IMR-90 (cell line): Measurements from ENCODE around the gene SFTPA1. TPM values are rescaled to one million over a fixed set of nuclear protein-coding genes. Genes with fewer than 3 reads are reported as not detected.
A peak's percentile ranks its signal among the peaks of the same experiment; 100 is the strongest.

Experiments
- ATAC-seq: fragments of 200-7000 bp; cut with Tn5 transposase; 2 replicates; pipeline ENCODE4 v1.9.1; 2020; ENCODE audit warnings: low read depth, mild to moderate bottlenecking, moderate library complexity
- BruUV-seq: library from RNA; stranded (reverse); fragments of 400-500 nt; replicated peaks from 2 replicates; lab custom pipeline; 2021; lab: Mats Ljungman, UMichigan
- CTCF ChIA-PET: fragments of 300-600 bp; formaldehyde crosslinking; extraction: SDS; loops from one replicate; lab custom pipeline; 2021; ENCODE audit warnings: antibody characterized with exemption; lab: Yijun Ruan, JAX
- POLR2A ChIA-PET: fragments of 300-600 bp; sonication (Branson Sonifier 250); formaldehyde crosslinking; loops from one replicate; lab custom pipeline; 2022; ENCODE audit warnings: antibody characterized with exemption; ENCODE audit not compliant: unreplicated experiment; lab: Charles Lee
- DNase-seq: peaks from one replicate; pipeline ENCODE4 v3.0.0; 2013
- H2AFZ ChIP-seq: replicated peaks from 2 replicates; pipeline ENCODE3; 2013; ENCODE audit warnings: low read length, mild to moderate bottlenecking; ENCODE audit not compliant: poor library complexity
- H2AK5ac ChIP-seq: 2 replicates; pipeline ENCODE4 v1.6.1; 2013; ENCODE audit warnings: low read depth, low read length, inconsistent platforms
- H2AK9ac ChIP-seq: replicated peaks from 2 replicates; pipeline ENCODE3; 2013; ENCODE audit warnings: mild to moderate bottlenecking, low read depth, low read length, moderate library complexity; ENCODE audit not compliant: poor library complexity
- H2BK120ac ChIP-seq: 2 replicates; pipeline ENCODE4 v1.6.1; 2013; ENCODE audit warnings: low read depth, low read length, inconsistent platforms
- H2BK15ac ChIP-seq: 3 replicates; pipeline ENCODE4 v1.6.1; 2013; ENCODE audit warnings: low read depth, low read length, inconsistent platforms
- H2BK20ac ChIP-seq: 2 replicates; pipeline ENCODE4 v1.6.1; 2013; ENCODE audit warnings: low read depth, mild to moderate bottlenecking, inconsistent platforms, low read length, moderate library complexity
- H2BK5ac ChIP-seq: 2 replicates; pipeline ENCODE4 v1.6.1; 2013; ENCODE audit warnings: mild to moderate bottlenecking, low read depth, low read length, inconsistent platforms; ENCODE audit not compliant: poor library complexity, severe bottlenecking
- H3K14ac ChIP-seq: replicated peaks from 2 replicates; pipeline ENCODE4 v1.6.1; 2013; ENCODE audit warnings: low read depth, low read length, inconsistent platforms
- H3K18ac ChIP-seq: 2 replicates; pipeline ENCODE4 v1.6.1; 2013; ENCODE audit warnings: low read depth, low read length, control low read depth
- H3K23ac ChIP-seq: 2 replicates; pipeline ENCODE4 v1.6.1; 2013; ENCODE audit warnings: low read depth, low read length, inconsistent platforms
- H3K27ac ChIP-seq: 2 replicates; pipeline ENCODE4 v1.5.1; 2013; ENCODE audit warnings: mild to moderate bottlenecking, control low read depth, low read length; ENCODE audit not compliant: insufficient read depth
- H3K27me3 ChIP-seq: 2 replicates; pipeline ENCODE4 v1.6.1; 2013; ENCODE audit warnings: low read length; ENCODE audit not compliant: control insufficient read depth, insufficient read depth
- H3K36me3 ChIP-seq: 2 replicates; pipeline ENCODE4 v1.6.1; 2013; ENCODE audit warnings: low read length, mixed read lengths; ENCODE audit not compliant: control insufficient read depth, insufficient read depth
- H3K4ac ChIP-seq: 2 replicates; pipeline ENCODE4 v1.6.1; 2013; ENCODE audit warnings: low read depth, low read length, inconsistent platforms
- H3K4me1 ChIP-seq: 2 replicates; pipeline ENCODE4 v1.6.1; 2013; ENCODE audit warnings: low read length, mixed read lengths; ENCODE audit not compliant: control insufficient read depth, insufficient read depth
- H3K4me2 ChIP-seq: 2 replicates; pipeline ENCODE4 v1.6.1; 2013; ENCODE audit warnings: low read depth, mild to moderate bottlenecking, control low read depth, low read length, moderate library complexity
- H3K4me3 ChIP-seq: 2 replicates; pipeline ENCODE4 v1.5.1; 2013; ENCODE audit warnings: low read depth, mild to moderate bottlenecking, control low read depth, low read length, moderate library complexity; ENCODE audit not compliant: insufficient read depth
- H3K56ac ChIP-seq: 2 replicates; pipeline ENCODE4 v1.6.1; 2013; ENCODE audit warnings: low read length, inconsistent platforms; ENCODE audit not compliant: insufficient read depth; ENCODE audit errors: extremely low read depth
- H3K79me1 ChIP-seq, 2 experiments: 2 replicates each; pipeline ENCODE4 v1.6.1; 2013; ENCODE audit warnings: low read length in 2 of 2, inconsistent platforms in 1 of 2, low read depth in 1 of 2
- H3K9ac ChIP-seq: 2 replicates; pipeline ENCODE4 v1.6.1; 2013; ENCODE audit warnings: low read depth, low read length, control low read depth
- H3K9me1 ChIP-seq: 2 replicates; pipeline ENCODE4 v1.6.1; 2013; ENCODE audit warnings: low read length, inconsistent platforms; ENCODE audit not compliant: insufficient read depth
- H3K9me3 ChIP-seq: 2 replicates; pipeline ENCODE4 v1.6.1; 2013; ENCODE audit warnings: low read length; ENCODE audit not compliant: control insufficient read depth, insufficient read depth
- H4K20me1 ChIP-seq: 2 replicates; pipeline ENCODE4 v1.6.1; 2013; ENCODE audit warnings: low read length, inconsistent platforms; ENCODE audit not compliant: insufficient read depth
- H4K5ac ChIP-seq: 2 replicates; pipeline ENCODE4 v1.6.1; 2013; ENCODE audit warnings: mild to moderate bottlenecking, low read depth, low read length, control low read depth
- H4K8ac ChIP-seq, 2 experiments: 2 replicates each; pipeline ENCODE4 v1.6.1; 2013; ENCODE audit warnings: low read depth in 2 of 2, low read length in 2 of 2, control low read depth in 1 of 2, inconsistent platforms in 1 of 2
- H4K91ac ChIP-seq: 2 replicates; pipeline ENCODE4 v1.6.1; 2013; ENCODE audit warnings: low read depth, low read length, inconsistent platforms; ENCODE audit not compliant: insufficient read depth
- BHLHE40 ChIP-seq: fragments of 150-350 bp; IDR thresholded peaks from 2 replicates; pipeline ENCODE4 v1.6.1; 2016; ENCODE audit warnings: mild to moderate bottlenecking, low read depth, low read length
- MAFK ChIP-seq: IDR thresholded peaks from 2 replicates; pipeline ENCODE4 v1.6.1; 2012; ENCODE audit warnings: low read depth, low read length, improper control_type of control experiment
- WGBS, 2 experiments: methylation state at CpG; one replicate each; pipeline versions ENCODE4 v1.1.5 to v1.1.7; 2013; ENCODE audit warnings: missing lambda C conversion rate in 2 of 2; ENCODE audit not compliant: insufficient read length in 1 of 2; ENCODE audit errors: extremely low coverage in 2 of 2; 5-methylcytosine and 5-hydroxymethylcytosine counted together
- dilution Hi-C: fragments of 300-500 bp; cut with HindIII; formaldehyde crosslinking; loops from one replicate; pipeline ENCODE4 v1.14.3; 2018; ENCODE audit warnings: low sequenced_read_pairs; ENCODE audit not compliant: unreplicated experiment
- in situ Hi-C: fragments of 300-500 bp; cut with MboI; formaldehyde crosslinking; loops from 3 replicates; pipeline ENCODE4 v1.14.3; 2019; ENCODE audit warnings: low sequenced_read_pairs, inconsistent platforms, mixed read lengths
- intact Hi-C: fragments of 100-400 bp; cut with micrococcal nuclease; formaldehyde crosslinking; loops from 2 replicates; pipeline ENCODE4 v1.10.0; 2022
- polyA plus RNA-seq, 3 experiments: library from polyadenylated mRNA; depleted of rRNA; stranded (reverse); fragments of >200 nt; gene quantifications; 2 replicates each; pipeline ENCODE4 v1.2.3, GENCODE V29; 2012; ENCODE audit warnings: low replicate concordance in 1 of 3
- total RNA-seq: library from RNA; depleted of rRNA; stranded (reverse); fragments of >200 nt; gene quantifications from 2 replicates; pipeline ENCODE4 v1.2.3, GENCODE V29; 2012

SFTPA1 gene
- total and polyA plus RNA-seq, 2 of the 4 experiments (the other 2 are of a cell fraction): not detected

DNA sequence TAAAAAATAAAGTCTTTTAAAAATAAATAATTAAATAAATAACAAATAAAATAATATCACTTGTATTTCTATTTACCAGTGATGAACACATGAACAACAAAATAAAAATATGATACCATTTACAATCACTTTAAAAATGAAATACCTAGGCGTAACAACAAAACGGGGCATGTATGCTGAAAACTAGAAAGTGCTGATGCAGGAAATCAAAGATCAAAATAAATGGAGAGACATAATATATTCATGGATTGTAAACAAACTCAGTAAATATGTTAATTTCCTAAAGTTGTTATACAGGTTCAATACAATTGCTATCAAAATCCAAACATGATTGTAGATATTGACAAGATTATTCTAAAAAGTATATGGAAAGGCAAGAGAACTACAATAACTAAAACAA is 31.4 kb upstream of the SFTPA1 start:
- no peak for ATAC-seq
- H3K4ac ChIP-seq: no peak overlapping the region
- BruUV-seq: no TSS peak
- no peaks in the 10 kb centered on the region for H3K36me3 ChIP-seq
- H3K79me1 ChIP-seq: no peaks in the 10 kb centered on the region
- no peak overlapping the region for H2AK9ac ChIP-seq
- H3K9ac ChIP-seq: no peak overlapping the region
- WGBS, 2 experiments: no CpG with 5 or more reads among the region's 2 CpGs
- H2AFZ ChIP-seq: no peak overlapping the region
- CTCF ChIA-PET: no interaction called here
- TF ChIP-seq BHLHE40: no peak
- TF ChIP-seq MAFK: peak; percentile 57
- H3K9me3 ChIP-seq: no peaks in the 10 kb centered on the region
- no peak overlapping the region for H4K91ac ChIP-seq
- H4K8ac ChIP-seq: no peak overlapping the region
- intact Hi-C loops: no loop called here
- H2BK20ac ChIP-seq: no peak overlapping the region
- no peak overlapping the region for H2BK15ac ChIP-seq
- no peak overlapping the region for H3K14ac ChIP-seq
- no peak for DNase-seq
- no peak overlapping the region for H3K56ac ChIP-seq
- H4K5ac ChIP-seq: no peak overlapping the region
- no peak overlapping the region for H3K18ac ChIP-seq
- no peak overlapping the region for H2BK120ac ChIP-seq
- H2BK5ac ChIP-seq: no peak overlapping the region
- H3K23ac ChIP-seq: no peak overlapping the region
- H3K4me1 ChIP-seq: no peaks in the 10 kb centered on the region
- dilution Hi-C loops: no loop called here
- no peak overlapping the region for H3K4me3 ChIP-seq
- in situ Hi-C loops: no loop called here
- H4K20me1 ChIP-seq: no peaks in the 10 kb centered on the region
- POLR2A ChIA-PET: no interaction called here
- no peak overlapping the region for H3K27ac ChIP-seq
- no peak overlapping the region for H3K4me2 ChIP-seq
- H2AK5ac ChIP-seq: no peak overlapping the region
- peaks cover 10% of the 10 kb centered on the region for H3K27me3 ChIP-seq
- no peaks in the 10 kb centered on the region for H3K9me1 ChIP-seq
